CD4-positive, alpha-beta T cell (primary cell): Measurements from ENCODE around the gene COPS8. TPM values are rescaled to one million over a fixed set of nuclear protein-coding genes. Genes with fewer than 3 reads are reported as not detected.

Experiments
- ATAC-seq: fragments of 200-7000 bp; cut with Tn5 transposase; one replicate; pipeline ENCODE4 v1.10.0; 2022; ENCODE audit warnings: mild to moderate bottlenecking; ENCODE audit not compliant: poor library complexity
- CTCF ChIA-PET: fragments of 350-600 bp; sonication (Branson Sonifier 250); formaldehyde crosslinking; loops from one replicate; lab custom pipeline; 2021; ENCODE audit warnings: antibody characterized with exemption, inconsistent platforms; lab: Charles Lee
- POLR2A ChIA-PET: fragments of 350-600 bp; sonication (Branson Sonifier 250); formaldehyde crosslinking; loops from one replicate; lab custom pipeline; 2021; ENCODE audit warnings: antibody characterized with exemption, inconsistent platforms; lab: Charles Lee
- DNase-seq, 14 experiments: peaks; one replicate each; pipeline ENCODE4 v3.0.0-alpha.2; 2013 to 2020; ENCODE audit warnings: mixed read lengths in 2 of 14
- H3K27ac ChIP-seq, 2 donors: one replicate each; pipeline versions ENCODE4 v1.5.1 to v1.7.0; 2013; ENCODE audit warnings: low read length in 2 of 2, low read depth in 1 of 2, mild to moderate bottlenecking in 1 of 2
- H3K27me3 ChIP-seq, 2 experiments: 1 replicate in 1 of 2; 2 replicates in 1 of 2; pipeline versions ENCODE4 v1.6.1 to v1.7.0; 2013; ENCODE audit warnings: low read length in 2 of 2, control low read depth in 1 of 2, mild to moderate bottlenecking in 1 of 2, moderate library complexity in 1 of 2; ENCODE audit not compliant: insufficient read depth in 2 of 2, control insufficient read depth in 1 of 2
- H3K36me3 ChIP-seq: one replicate; pipeline ENCODE4 v1.6.1; 2013; ENCODE audit warnings: low read length, control low read depth; ENCODE audit not compliant: insufficient read depth
- H3K4me1 ChIP-seq: one replicate; pipeline ENCODE4 v1.6.1; 2013; ENCODE audit warnings: low read length, control low read depth; ENCODE audit not compliant: insufficient read depth
- H3K4me3 ChIP-seq: one replicate; pipeline ENCODE4 v1.5.1; 2013; ENCODE audit warnings: mild to moderate bottlenecking, low read length, moderate library complexity
- H3K9me3 ChIP-seq, 2 experiments: 1 replicate in 1 of 2; 2 replicates in 1 of 2; pipeline versions ENCODE4 v1.6.1 to v1.7.0; 2013; ENCODE audit warnings: low read length in 2 of 2, mild to moderate bottlenecking in 2 of 2, control low read depth in 1 of 2, moderate library complexity in 1 of 2; ENCODE audit not compliant: control insufficient read depth in 1 of 2, insufficient read depth in 1 of 2
- H3K27ac Mint-ChIP-seq: one replicate; pipeline ENCODE4 v1.8.0; 2020; ENCODE audit warnings: mixed read lengths
- H3K27me3 Mint-ChIP-seq: one replicate; pipeline ENCODE4 v1.8.0; 2021; ENCODE audit warnings: mixed read lengths
- H3K36me3 Mint-ChIP-seq: one replicate; pipeline ENCODE4 v1.8.0; 2021; ENCODE audit warnings: low read depth, mixed read lengths
- H3K4me1 Mint-ChIP-seq: one replicate; pipeline ENCODE4 v1.8.0; 2021; ENCODE audit warnings: low read depth, mixed read lengths
- H3K4me3 Mint-ChIP-seq: one replicate; pipeline ENCODE4 v1.8.0; 2020; ENCODE audit warnings: mild to moderate bottlenecking, mixed read lengths
- H3K9me3 Mint-ChIP-seq: one replicate; pipeline ENCODE4 v1.8.0; 2020; ENCODE audit warnings: mixed read lengths
- intact Hi-C, 2 experiments: fragments of 100-400 bp; cut with DNase I in 1 of 2; cut with micrococcal nuclease in 1 of 2; formaldehyde crosslinking; loops; one replicate each; pipeline versions ENCODE4 v1.15.1 to v1.9.0; 2023 to 2025; cut with DNase I, micrococcal nuclease
- total RNA-seq, 174 experiments: library from RNA in 2 of 174; stranded (reverse) in 2 of 174; gene quantifications; one replicate each; pipeline ENCODE4 v1.2.3 and lab custom pipeline; 2021 to 2026
- TF ChIP-seq, protein P1 (sequence below): fragments of 200-600 bp; IDR thresholded peaks from one replicate; pipeline ENCODE4 v1.8.0; 2022; ENCODE audit warnings: antibody characterized with exemption, mild to moderate bottlenecking

Gene COPS8
- total RNA-seq, 2 experiments from 2014 or later: 47.9 to 51.7 TPM

DNA sequence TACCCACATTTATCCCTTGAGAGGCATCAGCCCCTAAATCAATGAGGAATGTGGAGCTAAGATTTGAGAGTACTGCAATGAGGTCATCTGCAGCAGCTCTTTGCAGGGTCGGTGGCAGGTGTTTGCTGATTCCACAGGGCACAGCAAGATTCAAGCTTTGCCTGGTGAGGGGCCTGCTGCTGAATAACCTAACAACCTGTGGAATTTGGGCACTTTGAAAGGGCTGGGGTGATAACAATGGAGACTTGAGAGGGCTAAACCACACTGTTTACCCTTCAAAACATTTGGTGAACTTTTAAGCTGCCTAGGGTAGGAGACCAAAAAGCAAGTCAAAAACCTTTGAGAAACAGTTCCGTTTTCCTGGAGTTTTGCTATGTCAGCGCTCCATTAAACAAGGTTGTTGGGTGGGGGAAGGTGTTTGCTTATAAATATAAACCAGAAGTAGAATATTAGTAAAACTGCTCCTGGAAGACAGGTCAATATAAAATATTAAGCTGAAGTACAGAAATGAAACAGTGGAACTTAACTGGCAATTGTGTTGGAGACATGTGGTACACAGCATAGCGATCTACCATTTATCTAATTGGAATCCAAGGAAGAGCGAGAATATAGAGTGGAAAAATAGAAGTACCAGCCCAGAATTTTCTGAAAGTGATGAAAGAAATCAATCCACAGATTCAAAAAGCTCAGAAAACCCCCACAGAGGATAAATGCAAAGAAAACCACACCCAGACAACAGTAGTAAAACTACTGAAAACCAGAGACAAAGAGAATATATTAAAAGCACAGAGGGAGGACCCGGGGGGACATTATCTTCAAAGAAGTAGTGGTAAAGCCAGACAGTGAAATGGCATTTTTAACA, 15.7 kb downstream of the COPS8 start:
- no peaks in the 10 kb centered on the region for H3K4me1 ChIP-seq

DNA sequence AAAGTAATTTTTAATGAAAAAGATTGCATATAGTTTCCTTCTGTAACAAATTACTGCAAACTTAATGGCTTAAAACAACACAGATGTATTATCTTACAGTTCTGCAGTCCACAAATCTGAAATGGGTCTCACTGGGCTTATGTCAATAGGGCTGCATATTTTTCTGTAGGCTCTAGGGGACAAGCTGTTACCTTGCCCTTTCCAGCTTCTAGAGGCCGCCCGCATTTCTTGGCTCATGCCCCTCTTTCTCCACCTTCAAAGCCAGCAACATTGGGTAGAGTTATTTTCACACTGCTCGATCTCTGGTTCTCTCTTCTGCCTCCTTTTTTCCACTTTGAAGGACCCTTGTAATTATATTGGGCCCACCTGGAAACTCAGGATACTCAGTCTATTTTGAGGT, 16.7 kb downstream of the COPS8 start:
- DNase-seq (no peak), ATAC-seq (no peak)
- Mint-ChIP-seq H3K27ac (no peak overlapping the region), H3K4me3 (no peak overlapping the region), H3K9me3 (peaks cover 3% of the 10 kb centered on the region), H3K27me3 (no peaks in the 10 kb centered on the region), H3K36me3 (peaks cover 88% of the 10 kb centered on the region), H3K4me1 (no peaks in the 10 kb centered on the region)
- intact Hi-C loops: no loop called here
- H3K27ac ChIP-seq: no peak overlapping the region
- CTCF ChIA-PET: no interaction called here
- H3K27me3 ChIP-seq: no peaks in the 10 kb centered on the region
- H3K4me3 ChIP-seq: no peak overlapping the region
- POLR2A ChIA-PET: no interaction called here
- TF ChIP-seq, protein P1, sequence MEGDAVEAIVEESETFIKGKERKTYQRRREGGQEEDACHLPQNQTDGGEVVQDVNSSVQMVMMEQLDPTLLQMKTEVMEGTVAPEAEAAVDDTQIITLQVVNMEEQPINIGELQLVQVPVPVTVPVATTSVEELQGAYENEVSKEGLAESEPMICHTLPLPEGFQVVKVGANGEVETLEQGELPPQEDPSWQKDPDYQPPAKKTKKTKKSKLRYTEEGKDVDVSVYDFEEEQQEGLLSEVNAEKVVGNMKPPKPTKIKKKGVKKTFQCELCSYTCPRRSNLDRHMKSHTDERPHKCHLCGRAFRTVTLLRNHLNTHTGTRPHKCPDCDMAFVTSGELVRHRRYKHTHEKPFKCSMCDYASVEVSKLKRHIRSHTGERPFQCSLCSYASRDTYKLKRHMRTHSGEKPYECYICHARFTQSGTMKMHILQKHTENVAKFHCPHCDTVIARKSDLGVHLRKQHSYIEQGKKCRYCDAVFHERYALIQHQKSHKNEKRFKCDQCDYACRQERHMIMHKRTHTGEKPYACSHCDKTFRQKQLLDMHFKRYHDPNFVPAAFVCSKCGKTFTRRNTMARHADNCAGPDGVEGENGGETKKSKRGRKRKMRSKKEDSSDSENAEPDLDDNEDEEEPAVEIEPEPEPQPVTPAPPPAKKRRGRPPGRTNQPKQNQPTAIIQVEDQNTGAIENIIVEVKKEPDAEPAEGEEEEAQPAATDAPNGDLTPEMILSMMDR: no peak
- H3K4me1 ChIP-seq: no peaks in the 10 kb centered on the region
- H3K9me3 ChIP-seq: no peaks in the 10 kb centered on the region
- peaks cover 50% of the 10 kb centered on the region for H3K36me3 ChIP-seq

More for the DNA sequence above, 15.7 kb downstream of the COPS8 start:
- H3K27me3 Mint-ChIP-seq: no peaks in the 10 kb centered on the region
- no peak overlapping the region for H3K4me3 Mint-ChIP-seq
- ChIA-PET CTCF (interaction anchor here (1.1 kb wide), 1 partner anchor 13 kb away, joined by 3 read pairs; no protein-coding TSS in a partner anchor), POLR2A (interaction anchor here (0.8 kb wide), 2 partner anchors 9 to 15 kb away, joined by 3 read pairs; partner anchors contain the start of gene COPS8)
- no peak overlapping the region for H3K27ac ChIP-seq
- H3K4me1 Mint-ChIP-seq: no peaks in the 10 kb centered on the region
- no peaks in the 10 kb centered on the region for H3K27me3 ChIP-seq
- H3K36me3 Mint-ChIP-seq: peaks cover 90% of the 10 kb centered on the region
- no peaks in the 10 kb centered on the region for H3K9me3 ChIP-seq
- H3K9me3 Mint-ChIP-seq: no peaks in the 10 kb centered on the region
- no peak overlapping the region for H3K4me3 ChIP-seq
- intact Hi-C loops: no loop called here
- ATAC-seq: no peak
- peaks cover 59% of the 10 kb centered on the region for H3K36me3 ChIP-seq
- TF ChIP-seq, protein P1: no peak
- no peak overlapping the region for H3K27ac Mint-ChIP-seq
- no peak for DNase-seq

DNA sequence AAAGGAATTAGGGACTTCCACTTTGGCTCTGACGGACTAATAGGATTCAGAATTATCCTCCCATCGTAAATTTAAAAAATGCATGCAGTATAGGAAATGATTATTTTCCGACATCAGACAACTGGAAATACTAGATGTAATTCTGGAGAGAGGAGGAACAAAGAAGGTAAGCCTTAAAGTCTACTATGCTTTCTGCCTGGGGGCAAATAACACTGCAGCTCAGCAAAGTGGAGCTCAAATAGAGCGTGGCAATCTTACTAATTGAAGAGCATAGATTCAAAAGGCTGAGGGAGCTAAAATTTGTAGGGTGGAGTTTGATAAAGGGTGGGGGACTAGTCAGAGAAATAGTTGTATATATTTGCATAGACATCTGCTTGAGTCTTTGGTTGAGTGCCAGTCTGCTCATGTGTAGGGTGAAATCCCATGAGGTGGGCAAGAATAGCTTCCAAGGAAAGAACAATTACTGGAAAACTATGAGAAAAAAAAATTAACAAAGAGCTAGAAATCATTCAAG, 23.8 kb downstream of the COPS8 start:
- Histone ChIP-seq H3K4me3 (no peak overlapping the region), H3K4me1 (no peaks in the 10 kb centered on the region), H3K36me3 (no peaks in the 10 kb centered on the region), H3K27ac (no peak overlapping the region), H3K9me3 (peaks cover 0 to 15% of the 10 kb centered on the region in 2 experiments), H3K27me3 (no peaks in the 10 kb centered on the region)
- no peak overlapping the region for H3K27ac Mint-ChIP-seq
- DNase-seq (no peak), ATAC-seq (no peak)
- peaks cover 57% of the 10 kb centered on the region for H3K36me3 Mint-ChIP-seq
- H3K4me1 Mint-ChIP-seq: no peaks in the 10 kb centered on the region
- H3K9me3 Mint-ChIP-seq: peaks cover 15% of the 10 kb centered on the region
- no peaks in the 10 kb centered on the region for H3K27me3 Mint-ChIP-seq
- intact Hi-C loops: no loop called here
- H3K4me3 Mint-ChIP-seq: no peak overlapping the region
- TF ChIP-seq, protein P1: no peak
- ChIA-PET CTCF (no interaction called here), POLR2A (no interaction called here)
